Measurements from ENCODE around the gene PRDM15. TPM values are rescaled to one million over a fixed set of nuclear protein-coding genes. Genes with fewer than 3 reads are reported as not detected.

The PRDM15 gene
- total RNA-seq, 1 donor from 2014 or later, result 12.0 TPM

- Mint-ChIP-seq H3K9me3 (peaks cover 6% of the 10 kb centered on the region), H3K27me3 (ENCODE audit: low read depth) (no peaks in the 10 kb centered on the region), H3K4me1 (peaks cover 28% of the 10 kb centered on the region), H3K4me3 (no peak overlapping the region), H3K27ac (ENCODE audit: unreplicated experiment) (no peak overlapping the region), H3K36me3 (ENCODE audit: low read depth) (peaks cover 16% of the 10 kb centered on the region)
- no peak for TF ChIP-seq CTCF (conservative IDR thresholded peaks at IDR 0.05)
- DNase-seq (ENCODE audit: low read depth, low spot score), result no peak
Observed at GRCh38 chr21:41846033-41846317, 33.2 kb downstream of the PRDM15 start.

- TF ChIP-seq CTCF (conservative IDR thresholded peaks at IDR 0.05), result no peak
- Mint-ChIP-seq H3K4me3 (no peak overlapping the region), H3K27me3 (ENCODE audit: low read depth) (no peaks in the 10 kb centered on the region), H3K9me3 (peaks cover 9% of the 10 kb centered on the region), H3K27ac (ENCODE audit: unreplicated experiment) (no peak overlapping the region), H3K36me3 (ENCODE audit: low read depth) (peaks cover 16% of the 10 kb centered on the region), H3K4me1 (peaks cover 24% of the 10 kb centered on the region)
- no peak for DNase-seq (ENCODE audit: low read depth, low spot score)
Observed at GRCh38 chr21:41845310-41846032, 33.7 kb downstream of the PRDM15 start.

- Mint-ChIP-seq H3K4me3 (no peak overlapping the region), H3K36me3 (ENCODE audit: low read depth) (peaks cover 21% of the 10 kb centered on the region), H3K27me3 (ENCODE audit: low read depth) (no peaks in the 10 kb centered on the region), H3K4me1 (peaks cover 24% of the 10 kb centered on the region), H3K27ac (ENCODE audit: unreplicated experiment) (no peak overlapping the region), H3K9me3 (peaks cover 11% of the 10 kb centered on the region)
- no peak for TF ChIP-seq CTCF (conservative IDR thresholded peaks at IDR 0.05)
- DNase-seq (ENCODE audit: low read depth, low spot score), result no peak
Observed at GRCh38 chr21:41843584-41843983, 35.6 kb downstream of the PRDM15 start.

- H3K27me3 Mint-ChIP-seq (ENCODE audit: low read depth), result no peaks in the 10 kb centered on the region
- DNase-seq (ENCODE audit: low read depth, low spot score), result no peak
- no peak overlapping the region for H3K4me3 Mint-ChIP-seq
- no peak for TF ChIP-seq CTCF (conservative IDR thresholded peaks at IDR 0.05)
- peaks cover 10% of the 10 kb centered on the region for H3K4me1 Mint-ChIP-seq
- peaks cover 26% of the 10 kb centered on the region for H3K36me3 Mint-ChIP-seq (ENCODE audit: low read depth)
- H3K27ac Mint-ChIP-seq (ENCODE audit: unreplicated experiment), result no peak overlapping the region
- H3K9me3 Mint-ChIP-seq, result peaks cover 11% of the 10 kb centered on the region
Observed at GRCh38 chr21:41840880-41841279, 38.3 kb downstream of the PRDM15 start.

- Mint-ChIP-seq H3K4me1 (peaks cover 9% of the 10 kb centered on the region), H3K27ac (ENCODE audit: unreplicated experiment) (no peak overlapping the region), H3K27me3 (ENCODE audit: low read depth) (no peaks in the 10 kb centered on the region), H3K4me3 (no peak overlapping the region), H3K9me3 (peaks cover 11% of the 10 kb centered on the region), H3K36me3 (ENCODE audit: low read depth) (peaks cover 27% of the 10 kb centered on the region)
- TF ChIP-seq CTCF (conservative IDR thresholded peaks at IDR 0.05), result no peak
- no peak for DNase-seq (ENCODE audit: low read depth, low spot score)
Observed at GRCh38 chr21:41839387-41840000, 39.6 kb downstream of the PRDM15 start.
